Measurements from ENCODE around the gene SALL2. TPM values are rescaled to one million over a fixed set of nuclear protein-coding genes. Genes with fewer than 3 reads are reported as not detected.
"Not testable (repeated sequence)": the region's sequence is repeated elsewhere in the genome, so short reads cannot be mapped to it uniquely, and the experiment has no call there.

SALL2 gene
- polyA plus RNA-seq (2014; cell fraction: cytosol; rRNA removed), result 27.4 and 27.5 TPM in 2 replicates
- polyA plus RNA-seq (2014; cell fraction: nucleus; rRNA removed), result 6.1 and 11.7 TPM in 2 replicates

DNA sequence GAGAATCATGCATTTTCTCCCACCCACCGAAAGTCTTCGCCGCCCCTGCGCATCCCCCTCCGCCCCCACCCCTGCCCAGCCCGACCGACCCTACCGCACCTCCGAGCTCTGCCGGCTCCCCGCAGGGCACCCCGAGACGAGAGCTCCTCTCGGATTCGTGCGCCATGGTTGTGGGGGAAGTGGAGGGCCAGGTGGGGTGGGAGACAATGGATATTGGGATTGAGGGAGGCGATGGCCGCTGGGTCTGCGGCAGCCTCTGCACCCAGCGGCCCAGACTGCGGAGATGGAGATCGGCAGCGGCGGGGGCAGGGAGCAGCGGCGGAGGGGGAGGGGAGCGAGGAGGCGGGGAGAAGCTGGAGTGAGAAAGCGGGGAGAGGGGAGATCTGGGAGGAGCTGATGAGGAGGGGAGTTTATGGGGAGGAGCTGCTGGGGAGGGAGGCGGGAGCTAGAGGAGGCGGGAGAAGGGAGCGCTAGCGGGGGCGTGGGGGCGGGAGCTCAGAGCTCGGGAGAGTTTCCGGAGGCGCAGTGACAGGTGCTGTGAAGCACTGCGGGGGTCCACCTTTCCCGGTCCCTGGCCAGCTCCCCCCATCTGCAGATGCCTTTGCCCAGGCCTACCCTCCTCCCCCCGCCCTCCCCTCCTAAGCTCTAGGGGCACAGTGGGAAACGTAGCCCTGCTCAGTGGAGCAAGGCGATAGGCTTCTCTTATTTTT is at the start of gene SALL2:
SALL2 (minus strand) TSS at position 385 of the 710 bp plus-strand sequence; CDS start at position 166, 219 bp downstream.
- DNase-seq (ENCODE audit: low spot score), result peak; percentile 86

- DNase-seq (ENCODE audit: low spot score), result no peak
Observed at GRCh38 chr14:21575661-21576060, 49.5 kb upstream of the SALL2 start.

DNA sequence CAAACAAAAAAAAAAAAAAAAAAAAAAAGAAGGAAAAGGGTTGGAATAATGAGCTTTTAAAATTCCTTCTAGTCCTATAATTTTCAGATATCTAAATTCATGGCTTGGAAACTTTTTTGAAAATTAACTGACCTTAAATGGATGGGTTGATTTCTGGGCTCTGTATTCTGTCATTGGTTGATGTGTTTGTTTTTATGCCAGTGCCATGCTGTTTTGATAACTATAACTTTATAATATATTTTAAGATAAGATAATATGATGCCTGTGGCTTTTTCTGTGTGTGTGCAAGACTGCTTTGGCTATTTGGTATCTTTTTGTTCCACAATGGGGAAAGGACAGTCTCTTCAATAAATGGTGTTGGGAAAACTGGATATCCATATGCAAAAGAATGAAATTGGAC is 46.5 kb upstream of the SALL2 start:
- DNase-seq (ENCODE audit: low spot score), result no peak

GRCh38 chr14:21558703-21559170 is 32.6 kb upstream of the SALL2 start:
- DNase-seq (ENCODE audit: low spot score), result no peak

- peak; percentile 84 for DNase-seq (ENCODE audit: low spot score)
Observed at GRCh38 chr14:21557084-21557901, 31.1 kb upstream of the SALL2 start.

GRCh38 chr14:21556378-21557083 is 30.4 kb upstream of the SALL2 start:
- DNase-seq (ENCODE audit: low spot score), result no peak

DNA sequence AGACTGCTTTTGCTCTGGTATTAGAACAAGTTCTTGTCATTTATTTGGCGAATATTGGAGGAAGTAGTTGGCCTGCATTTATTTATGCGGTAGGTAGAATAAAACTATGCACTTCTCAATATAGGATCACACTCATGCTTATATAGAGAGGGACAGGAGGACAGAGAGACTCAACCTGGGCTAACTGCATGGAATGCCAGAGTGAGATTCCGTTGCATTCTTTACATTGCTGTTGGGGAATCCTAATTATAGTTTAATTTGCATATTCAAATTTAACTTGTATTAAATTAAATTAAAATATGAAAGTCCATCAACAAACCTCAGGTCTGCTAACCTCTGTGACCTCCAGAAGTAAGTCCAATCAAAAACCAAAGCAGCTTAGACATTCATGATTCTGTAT is 27.1 kb upstream of the SALL2 start:
- no peak for DNase-seq (ENCODE audit: low spot score)

- DNase-seq (ENCODE audit: low spot score), result not testable (repeated sequence)
Observed at GRCh38 chr14:21544588-21544987, 18.4 kb upstream of the SALL2 start.

- no peak for DNase-seq (ENCODE audit: low spot score)
Observed at GRCh38 chr14:21543963-21544362, 17.8 kb upstream of the SALL2 start.

DNA sequence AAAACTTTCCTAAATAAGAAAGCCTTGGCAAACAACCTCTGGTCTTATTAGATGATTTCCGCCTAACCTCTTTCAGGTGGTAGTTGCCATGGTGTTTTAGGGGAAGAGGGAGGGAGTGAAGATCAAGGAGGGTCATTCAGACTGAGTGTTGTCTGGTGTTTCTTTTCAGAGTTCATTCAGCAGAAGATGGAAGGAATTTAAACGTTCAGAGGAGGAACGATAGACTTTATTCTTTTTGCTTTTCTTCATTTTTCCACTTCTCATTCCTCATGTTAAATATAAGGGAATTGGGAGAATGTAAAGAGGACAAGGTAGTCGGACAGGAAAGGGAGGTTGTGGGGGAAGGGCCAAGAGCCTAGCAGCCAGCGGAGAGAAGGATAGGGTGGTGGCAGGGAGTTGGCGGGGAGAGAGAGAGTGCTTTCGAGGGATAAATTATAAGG is 17.4 kb upstream of the SALL2 start:
- DNase-seq (ENCODE audit: low spot score), result no peak

GRCh38 chr14:21541413-21542074 is 15.4 kb upstream of the SALL2 start:
- no peak for DNase-seq (ENCODE audit: low spot score)

- DNase-seq (ENCODE audit: low spot score), result no peak
Observed at GRCh38 chr14:21539189-21539940, 13.2 kb upstream of the SALL2 start.

DNA sequence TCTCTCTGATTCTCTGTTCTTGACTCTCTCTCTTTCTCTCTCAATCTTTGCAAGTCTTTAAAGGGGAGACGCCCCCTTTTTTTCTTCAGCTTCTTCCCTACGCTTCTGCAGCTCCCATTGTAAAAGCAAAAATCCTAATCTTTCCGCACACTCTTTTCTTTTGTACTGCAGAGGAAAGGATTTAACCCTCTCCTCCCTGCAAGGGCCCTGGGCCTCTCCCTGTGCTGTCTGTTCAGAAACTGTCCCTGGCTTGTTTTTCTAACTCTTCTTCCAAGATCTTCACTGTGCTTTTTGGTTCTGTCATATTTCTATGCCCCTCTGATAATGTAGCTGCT is 10.9 kb upstream of the SALL2 start:
- DNase-seq (ENCODE audit: low spot score), result no peak

GRCh38 chr14:21536418-21537089 is 10.4 kb upstream of the SALL2 start:
- no peak for DNase-seq (ENCODE audit: low spot score)

DNA sequence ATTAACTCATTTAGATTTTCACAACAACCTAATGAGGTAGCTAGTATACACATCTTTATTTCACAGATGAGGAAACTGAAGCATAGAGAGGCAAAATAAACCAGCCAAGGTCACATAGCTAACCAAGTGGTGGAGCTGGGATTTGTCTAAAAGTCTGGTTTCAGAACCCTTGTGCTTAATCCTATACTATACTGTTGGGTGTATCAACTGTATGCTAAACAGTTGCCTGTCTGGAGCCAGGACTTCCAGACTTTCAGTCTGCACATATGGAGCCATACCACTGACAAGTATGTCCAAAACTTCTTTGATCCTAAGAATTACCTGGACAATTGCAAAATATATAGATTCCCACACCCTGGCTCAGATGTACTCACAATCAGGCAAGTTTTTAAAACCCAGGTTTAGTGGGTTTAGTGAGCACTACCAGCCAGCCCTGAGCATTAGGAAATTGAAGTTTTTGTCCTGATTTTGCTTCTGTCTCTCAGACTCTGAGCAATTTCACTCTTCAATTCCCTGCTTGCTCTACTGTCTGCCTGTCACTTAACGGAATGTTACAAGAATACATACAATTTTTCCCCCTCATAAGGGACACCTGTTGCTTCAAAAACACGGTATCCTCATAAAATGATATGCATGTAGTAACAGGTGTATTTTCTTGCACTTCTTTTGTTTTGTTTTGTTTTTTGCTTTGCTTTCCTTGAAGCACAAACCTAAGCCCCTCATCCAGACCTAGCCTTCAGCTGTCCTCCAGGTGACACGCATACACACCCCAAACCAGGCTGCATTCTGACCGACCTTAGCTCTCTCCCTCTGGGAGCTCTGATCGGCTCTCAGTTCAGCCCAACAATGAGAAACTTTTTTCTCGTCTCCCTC is 9.6 kb upstream of the SALL2 start:
- no peak for DNase-seq (ENCODE audit: low spot score)

DNA sequence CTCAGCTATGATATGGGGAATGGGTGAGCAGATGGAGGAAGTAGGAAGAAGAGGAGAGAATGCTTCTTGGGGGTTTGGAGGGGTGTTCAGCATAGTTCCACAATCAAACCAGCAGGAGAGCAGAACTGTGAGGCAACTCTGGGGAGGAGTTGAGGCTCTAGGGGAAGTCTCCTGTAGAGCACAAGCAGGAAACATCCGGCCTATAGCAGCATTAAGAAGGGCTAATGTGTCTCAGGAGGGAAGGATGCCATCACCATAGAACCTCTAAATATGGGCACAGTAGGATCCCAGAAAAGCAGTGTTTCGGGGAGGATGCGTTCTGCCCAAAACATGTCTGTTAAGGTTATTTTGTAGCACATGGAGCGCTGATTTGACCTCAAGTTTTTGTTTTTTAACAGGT is 8.4 kb upstream of the SALL2 start:
- DNase-seq (ENCODE audit: low spot score), result no peak

DNA sequence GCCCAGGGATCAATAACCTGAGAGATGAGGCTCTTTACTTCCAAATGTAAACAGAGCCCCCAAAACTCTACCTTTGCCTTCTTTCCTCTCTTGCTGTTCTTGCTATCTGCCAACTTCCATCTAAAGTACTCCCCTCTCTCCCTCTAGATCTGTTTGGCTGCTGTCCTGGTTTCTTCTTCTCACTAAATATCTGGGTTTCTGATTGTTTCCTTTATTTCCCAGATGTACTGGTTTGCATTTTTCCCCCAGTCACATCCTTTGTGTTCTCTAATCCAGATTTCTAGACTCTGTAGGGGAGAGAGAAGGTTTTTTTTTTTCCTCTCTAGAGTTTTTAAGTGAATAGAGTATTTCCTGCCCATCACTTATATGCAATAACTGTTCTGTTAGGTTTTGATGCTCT is 7.1 kb upstream of the SALL2 start:
- no peak for DNase-seq (ENCODE audit: low spot score)

DNA sequence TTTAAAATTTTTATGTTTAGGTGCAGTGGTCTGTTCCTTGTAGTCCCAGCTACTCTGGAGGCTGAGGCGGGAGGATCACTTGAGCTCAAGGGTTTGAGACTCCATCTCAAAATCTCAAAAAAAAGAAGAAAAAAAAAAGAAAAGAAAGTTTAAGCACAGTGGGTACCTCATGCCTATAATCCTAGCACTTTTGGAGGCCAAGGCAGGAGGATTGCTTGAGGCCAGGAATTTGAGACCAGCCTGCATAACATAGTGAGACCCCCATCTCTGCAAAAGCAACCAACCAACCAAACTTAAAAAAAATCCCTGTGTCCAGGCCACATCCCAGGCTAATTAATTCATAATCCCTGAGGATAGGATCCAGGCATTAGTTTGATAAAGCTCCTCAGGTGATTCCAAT is 3.4 kb upstream of the SALL2 start:
- no peak for DNase-seq (ENCODE audit: low spot score)

Data from SK-N-DZ (cell line).